Activated naive CD4-positive, alpha-beta T cell treated with anti-CD3 and anti-CD28 coated beads, Interleukin-2, amount 50 U/mL, for 72 hours (primary cell): ENCODE measurements around the gene MAPKBP1. TPM values are rescaled to one million over a fixed set of nuclear protein-coding genes. Genes with fewer than 3 reads are reported as not detected.

Experiments
- ATAC-seq, 2 donors: fragments of 150-1000 bp; cut with Tn5 transposase; 2 replicates each; pipeline ENCODE4 v1.10.0; 2021; ENCODE audit warnings: mild to moderate bottlenecking in 2 of 2, moderate library complexity in 2 of 2
- DNase-seq, 2 donors: peaks; one replicate each; pipeline ENCODE4 v3.0.0; 2021 to 2022; ENCODE audit warnings: low spot score in 2 of 2
- H3K27ac Mint-ChIP-seq, 2 donors: one replicate each; pipeline ENCODE4 v1.8.0; 2022; ENCODE audit warnings: mild to moderate bottlenecking in 2 of 2, mixed read lengths in 2 of 2
- H3K36me3 Mint-ChIP-seq, 2 donors: one replicate each; pipeline ENCODE4 v1.8.0; 2022; ENCODE audit warnings: mixed read lengths in 2 of 2
- H3K9me3 Mint-ChIP-seq, 2 donors: one replicate each; pipeline ENCODE4 v1.8.0; 2022; ENCODE audit warnings: mixed read lengths in 2 of 2
- total RNA-seq, 2 donors: library from RNA; stranded (reverse); gene quantifications; one replicate each; pipeline ENCODE4 v1.2.3, GENCODE V29; 2022

The MAPKBP1 gene
- total RNA-seq, 2 donors from 2014 or later: 31.0 to 31.3 TPM

DNA sequence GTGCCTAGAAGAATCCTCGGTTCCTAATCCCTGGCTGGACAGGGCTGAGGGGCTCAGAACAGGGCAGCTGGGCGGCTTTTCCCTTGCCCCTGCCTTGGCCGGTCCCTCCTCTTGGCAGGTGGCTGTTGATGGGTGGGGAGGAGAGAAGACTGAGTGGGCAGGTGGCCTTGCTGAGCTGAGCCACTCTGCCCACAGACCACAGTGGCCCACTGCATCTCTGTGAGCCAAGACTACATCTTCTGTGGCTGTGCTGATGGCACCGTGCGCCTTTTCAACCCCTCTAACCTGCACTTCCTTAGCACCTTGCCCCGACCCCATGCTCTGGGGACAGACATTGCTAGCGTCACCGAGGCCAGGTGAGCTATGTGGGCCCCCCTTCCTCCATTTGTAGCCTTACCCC, 39.1 kb downstream of the MAPKBP1 start:
- no peak for ATAC-seq
- Mint-ChIP-seq H3K9me3 (no peaks in the 10 kb centered on the region), H3K36me3 (no peaks in the 10 kb centered on the region), H3K27ac (peak overlapping the region in 1 of 2 donors; percentile 19)
- no peak for DNase-seq

DNA sequence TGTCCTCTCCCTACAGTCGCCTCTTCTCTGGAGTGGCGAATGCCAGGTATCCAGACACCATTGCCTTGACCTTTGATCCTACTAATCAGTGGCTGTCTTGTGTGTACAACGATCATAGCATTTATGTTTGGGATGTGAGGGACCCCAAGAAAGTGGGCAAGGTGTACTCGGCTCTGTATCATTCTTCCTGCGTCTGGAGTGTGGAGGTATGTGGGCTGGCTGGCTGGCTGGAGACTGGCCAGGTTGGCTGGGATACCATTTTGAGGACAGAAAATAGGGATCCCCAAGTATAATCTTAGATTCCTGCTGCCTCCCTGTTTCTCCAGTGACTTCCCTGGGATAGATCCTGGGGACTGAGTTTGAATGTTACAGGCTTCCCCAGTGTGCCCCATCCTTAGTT, 40.2 kb downstream of the MAPKBP1 start:
- Mint-ChIP-seq H3K9me3 (no peaks in the 10 kb centered on the region), H3K36me3 (no peaks in the 10 kb centered on the region), H3K27ac (peak overlapping the region in 1 of 2 donors; percentile 25)
- DNase-seq (no peak), ATAC-seq (no peak)

DNA sequence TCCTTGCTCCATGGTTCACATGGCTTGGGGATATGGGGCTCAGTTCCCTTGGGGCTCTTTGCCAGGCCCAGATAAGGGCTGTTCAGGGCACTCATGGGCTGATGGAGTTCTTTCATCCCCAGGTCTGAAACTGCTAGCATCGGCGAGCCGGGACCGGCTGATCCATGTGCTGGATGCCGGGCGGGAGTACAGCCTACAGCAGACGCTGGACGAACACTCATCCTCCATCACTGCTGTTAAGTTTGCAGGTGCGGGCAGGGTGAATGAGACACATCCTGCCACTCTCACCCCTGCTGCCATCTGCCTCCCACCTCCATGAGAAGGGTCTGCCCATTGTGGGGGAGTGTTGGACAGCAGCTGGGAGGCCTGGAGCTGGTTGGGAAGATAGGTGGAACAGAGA, 42.5 kb downstream of the MAPKBP1 start:
- no peak for ATAC-seq
- H3K36me3 Mint-ChIP-seq: no peaks in the 10 kb centered on the region
- peak overlapping the region in 1 of 2 donors; percentile 32 for H3K27ac Mint-ChIP-seq
- H3K9me3 Mint-ChIP-seq: no peaks in the 10 kb centered on the region
- no peak for DNase-seq

DNA sequence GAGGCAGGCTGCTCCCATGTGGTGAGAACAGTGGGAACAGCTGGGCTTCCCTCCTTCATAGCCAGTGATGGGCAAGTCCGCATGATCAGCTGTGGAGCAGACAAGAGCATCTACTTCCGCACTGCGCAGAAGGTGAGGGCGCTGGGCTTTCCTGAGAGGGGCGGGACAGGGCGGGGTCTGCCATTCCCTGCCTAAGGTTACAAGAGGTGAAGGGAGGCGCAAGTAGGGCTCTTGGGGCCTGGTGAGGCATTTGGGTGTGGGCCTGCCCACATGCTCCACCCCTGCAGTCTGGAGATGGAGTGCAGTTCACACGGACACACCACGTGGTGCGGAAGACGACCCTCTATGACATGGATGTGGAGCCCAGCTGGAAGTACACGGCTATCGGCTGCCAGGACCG, 43.0 kb downstream of the MAPKBP1 start:
- no peaks in the 10 kb centered on the region for H3K9me3 Mint-ChIP-seq
- H3K36me3 Mint-ChIP-seq: no peaks in the 10 kb centered on the region
- DNase-seq (no peak), ATAC-seq (no peak)
- no peak overlapping the region for H3K27ac Mint-ChIP-seq

DNA sequence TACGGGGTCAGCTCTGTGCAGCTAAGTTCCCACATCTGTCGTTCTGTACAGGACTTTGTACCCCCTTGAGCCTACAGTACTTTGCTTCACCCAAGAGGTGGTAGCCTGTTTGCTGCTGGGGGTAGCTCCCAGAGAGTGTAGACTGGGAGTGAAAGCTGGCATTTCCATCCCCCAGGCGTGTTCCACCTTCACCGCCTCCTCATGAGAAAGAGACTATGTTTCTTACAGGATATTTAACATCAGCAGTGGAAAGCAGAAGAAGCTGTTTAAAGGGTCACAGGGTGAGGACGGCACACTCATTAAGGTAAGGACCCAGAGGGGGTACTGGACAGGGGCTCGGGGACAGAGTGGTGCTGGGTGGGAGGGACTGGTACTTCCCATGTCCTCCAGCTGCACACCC, 43.5 kb downstream of the MAPKBP1 start:
- Mint-ChIP-seq H3K9me3 (no peaks in the 10 kb centered on the region), H3K36me3 (no peaks in the 10 kb centered on the region), H3K27ac (peak overlapping the region in 1 of 2 donors; percentile 63)
- no peak for DNase-seq
- no peak for ATAC-seq

DNA sequence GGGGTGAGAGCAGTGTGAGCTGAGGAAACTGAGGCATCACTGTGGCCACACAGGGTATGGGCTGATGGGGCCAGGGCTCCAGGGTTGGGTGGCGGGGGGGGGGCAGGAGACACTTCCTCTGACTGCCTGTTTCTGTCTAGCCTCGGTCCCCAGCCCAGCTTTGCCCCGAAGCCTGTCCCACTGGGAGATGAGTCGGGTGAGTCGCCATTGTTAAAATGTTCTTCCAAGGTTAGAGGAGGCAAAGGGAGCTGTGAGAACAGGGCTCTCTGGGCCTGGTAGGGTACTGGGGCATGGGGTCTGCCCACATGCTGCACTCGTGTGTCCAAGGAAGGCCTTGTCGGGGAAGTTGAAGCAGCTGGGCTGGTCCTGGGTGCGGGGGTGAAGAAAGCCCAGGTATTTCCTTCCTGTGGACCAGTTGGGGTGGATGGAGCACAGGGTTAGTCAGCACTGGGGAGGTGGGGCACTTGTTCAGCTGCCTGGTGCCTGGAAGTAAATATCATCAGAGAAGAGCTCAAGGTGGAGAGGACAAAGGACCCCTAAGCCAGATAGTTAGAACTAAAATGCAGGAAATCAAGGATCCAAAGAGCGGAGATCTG, 45.3 kb downstream of the MAPKBP1 start:
- Mint-ChIP-seq H3K36me3 (no peaks in the 10 kb centered on the region), H3K27ac (peak overlapping the region; percentile 18 to 58), H3K9me3 (no peaks in the 10 kb centered on the region)
- ATAC-seq (no peak), DNase-seq (no peak)

DNA sequence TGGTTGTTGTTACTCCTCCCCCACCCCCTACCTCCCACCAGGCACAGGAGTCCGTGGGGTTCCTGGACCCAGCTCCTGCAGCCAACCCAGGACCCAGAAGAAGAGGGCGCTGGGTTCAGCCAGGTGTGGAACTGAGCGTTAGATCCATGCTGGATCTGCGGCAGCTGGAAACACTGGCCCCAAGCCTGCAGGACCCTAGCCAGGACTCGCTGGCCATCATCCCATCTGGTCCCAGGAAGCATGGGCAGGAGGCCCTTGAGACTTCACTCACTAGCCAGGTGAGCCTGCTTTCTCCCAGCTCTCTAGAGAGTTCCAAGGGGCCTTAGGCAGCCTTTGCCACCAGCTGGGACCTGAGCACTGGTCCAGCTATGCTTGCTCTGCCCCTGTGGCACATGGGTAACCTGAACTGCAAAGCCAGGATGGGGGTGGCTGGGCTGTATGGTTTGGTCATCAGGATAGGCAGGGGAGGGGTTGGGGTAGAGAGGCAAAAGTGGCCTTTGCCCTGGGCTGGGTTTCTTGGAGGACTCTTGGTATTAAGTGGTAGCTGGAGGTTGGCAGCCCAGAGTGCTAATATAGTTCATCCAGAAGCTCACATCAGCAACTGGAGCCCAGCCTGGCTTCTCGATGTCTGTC, 46.6 kb downstream of the MAPKBP1 start:
- DNase-seq: no peak
- no peaks in the 10 kb centered on the region for H3K9me3 Mint-ChIP-seq
- ATAC-seq: no peak
- no peak overlapping the region for H3K27ac Mint-ChIP-seq
- no peaks in the 10 kb centered on the region for H3K36me3 Mint-ChIP-seq

DNA sequence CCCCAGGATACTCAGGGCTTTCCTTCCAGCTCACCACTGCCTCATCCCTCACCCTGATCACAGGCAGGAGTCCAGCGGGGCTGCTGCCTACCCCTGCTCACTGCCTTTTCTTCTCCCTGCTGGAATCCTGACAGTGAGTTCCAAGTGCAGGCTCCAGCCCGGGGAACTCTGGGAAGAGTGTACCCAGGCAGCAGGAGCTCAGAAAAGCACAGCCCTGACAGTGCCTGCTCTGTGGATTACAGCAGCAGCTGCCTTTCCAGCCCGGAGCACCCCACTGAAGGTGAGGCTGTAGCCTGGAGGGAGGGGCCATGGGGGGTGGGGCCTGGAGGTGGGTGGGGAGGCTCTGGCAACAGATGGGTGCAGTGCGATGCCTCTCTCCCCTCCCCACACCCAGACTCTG, 47.5 kb downstream of the MAPKBP1 start:
- H3K36me3 Mint-ChIP-seq: no peaks in the 10 kb centered on the region
- no peaks in the 10 kb centered on the region for H3K9me3 Mint-ChIP-seq

DNA sequence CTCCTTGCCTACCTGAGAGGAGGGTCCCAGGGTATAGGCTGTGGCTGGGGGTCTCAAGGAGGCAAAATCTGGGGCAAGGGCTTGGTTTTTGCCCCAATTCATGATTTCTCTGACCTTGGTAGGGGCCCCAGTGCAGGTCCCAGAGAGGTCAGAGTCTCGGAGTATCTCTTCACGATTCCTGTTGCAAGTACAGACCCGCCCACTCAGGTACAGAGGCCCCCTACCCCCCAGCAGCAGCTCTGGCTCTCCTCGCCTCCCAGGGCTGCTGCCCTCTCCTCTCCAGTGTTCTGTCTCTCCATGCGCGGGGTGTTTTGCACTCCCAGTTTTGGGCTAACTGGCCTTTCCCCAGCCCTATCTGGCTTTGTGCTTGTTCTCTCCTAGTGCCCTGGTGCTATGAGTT, 48.2 kb downstream of the MAPKBP1 start:
- peak overlapping the region in 1 of 2 donors; percentile 22 for H3K27ac Mint-ChIP-seq
- DNase-seq (no peak), ATAC-seq (no peak)
- H3K36me3 Mint-ChIP-seq: no peaks in the 10 kb centered on the region
- no peaks in the 10 kb centered on the region for H3K9me3 Mint-ChIP-seq

More for the DNA sequence above, 47.5 kb downstream of the MAPKBP1 start:
- DNase-seq (no peak), ATAC-seq (no peak)
- H3K27ac Mint-ChIP-seq: peak overlapping the region in 1 of 2 donors; percentile 72

DNA sequence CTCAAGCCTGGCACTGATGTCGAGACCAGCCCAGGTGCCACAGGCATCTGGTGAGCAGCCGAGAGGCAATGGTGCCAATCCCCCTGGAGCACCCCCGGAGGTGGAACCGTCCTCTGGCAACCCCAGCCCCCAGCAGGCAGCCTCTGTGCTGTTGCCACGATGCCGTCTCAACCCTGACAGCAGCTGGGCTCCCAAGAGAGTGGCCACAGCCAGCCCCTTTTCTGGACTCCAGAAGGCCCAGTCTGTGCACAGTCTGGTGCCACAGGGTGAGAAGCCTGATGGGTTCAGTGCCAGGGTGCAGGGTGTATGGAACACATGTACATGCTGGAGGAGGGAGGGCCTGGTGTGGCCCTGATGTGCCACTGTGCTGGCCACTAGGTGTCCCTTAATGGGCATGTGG, 48.7 kb downstream of the MAPKBP1 start:
- peak overlapping the region in 1 of 2 donors; percentile 22 for H3K27ac Mint-ChIP-seq
- H3K36me3 Mint-ChIP-seq: no peaks in the 10 kb centered on the region
- H3K9me3 Mint-ChIP-seq: no peaks in the 10 kb centered on the region
- DNase-seq (no peak), ATAC-seq (no peak)

DNA sequence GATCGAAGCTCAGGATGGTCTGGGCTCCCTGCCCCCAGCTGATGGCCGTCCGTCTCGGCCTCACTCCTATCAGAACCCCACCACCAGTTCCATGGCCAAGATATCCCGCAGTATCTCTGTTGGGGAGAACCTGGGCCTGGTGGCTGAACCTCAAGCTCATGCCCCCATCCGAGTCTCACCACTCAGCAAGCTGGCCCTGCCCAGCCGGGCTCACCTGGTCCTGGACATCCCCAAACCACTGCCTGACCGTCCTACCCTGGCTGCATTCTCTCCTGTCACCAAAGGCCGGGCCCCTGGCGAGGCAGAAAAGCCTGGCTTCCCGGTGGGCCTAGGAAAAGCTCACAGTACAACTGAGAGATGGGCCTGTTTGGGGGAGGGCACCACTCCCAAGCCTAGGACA, 49.2 kb downstream of the MAPKBP1 start:
- H3K36me3 Mint-ChIP-seq: peaks cover 0 to 3% of the 10 kb centered on the region in 2 donors
- no peaks in the 10 kb centered on the region for H3K9me3 Mint-ChIP-seq
- H3K27ac Mint-ChIP-seq: no peak overlapping the region
- no peak for ATAC-seq
- DNase-seq: no peak

DNA sequence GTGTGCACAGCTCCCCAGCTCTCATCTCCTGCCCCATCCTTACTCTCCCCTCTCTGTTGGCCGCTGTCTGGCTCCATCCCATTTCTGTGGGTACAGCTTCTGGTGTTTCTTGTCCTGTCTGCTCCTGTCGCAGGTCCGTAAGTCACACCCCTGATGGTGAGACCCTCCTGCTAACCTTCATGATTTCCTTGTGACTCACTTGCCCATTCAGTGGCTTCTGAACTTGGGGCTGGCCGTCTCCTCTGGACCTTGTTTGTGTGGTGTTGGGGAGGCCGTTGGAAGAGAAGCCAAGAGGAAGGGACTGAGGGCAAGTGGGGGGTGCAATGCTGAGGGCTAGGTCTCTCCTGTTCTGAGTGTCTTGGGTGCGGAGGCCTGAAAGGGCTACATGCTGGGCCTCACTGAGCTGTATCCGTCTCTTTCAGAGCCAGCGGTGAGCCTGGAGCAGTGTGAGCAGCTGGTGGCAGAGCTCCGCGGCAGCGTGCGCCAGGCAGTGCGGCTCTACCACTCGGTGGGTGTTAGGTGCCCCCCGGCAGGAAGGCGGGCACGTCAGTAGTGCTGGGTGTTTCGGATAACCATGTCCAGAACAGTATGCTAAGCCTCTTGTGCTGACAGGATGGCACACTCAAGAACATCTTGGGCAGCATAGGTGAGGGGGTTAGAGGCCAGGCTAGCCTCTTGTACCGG, 49.9 kb downstream of the MAPKBP1 start:
- DNase-seq (no peak), ATAC-seq (no peak)
- H3K27ac Mint-ChIP-seq: no peak overlapping the region
- peaks cover 0 to 9% of the 10 kb centered on the region in 2 donors for H3K36me3 Mint-ChIP-seq
- no peaks in the 10 kb centered on the region for H3K9me3 Mint-ChIP-seq

DNA sequence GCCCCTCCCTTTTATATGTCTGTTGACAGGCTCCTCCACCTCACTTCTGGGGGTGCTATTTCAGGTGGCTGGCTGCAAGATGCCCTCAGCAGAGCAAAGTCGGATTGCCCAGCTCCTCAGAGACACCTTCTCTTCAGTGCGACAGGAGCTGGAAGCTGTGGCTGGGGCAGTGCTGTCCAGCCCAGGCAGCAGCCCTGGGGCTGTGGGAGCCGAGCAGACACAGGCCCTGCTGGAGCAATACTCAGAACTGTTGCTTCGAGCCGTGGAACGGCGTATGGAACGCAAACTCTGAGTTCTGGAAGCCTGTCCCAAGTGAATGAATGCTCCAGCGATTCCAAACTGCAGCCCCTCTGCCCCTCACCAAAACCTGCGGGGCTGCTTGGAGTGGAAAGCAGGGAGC, 50.9 kb downstream of the MAPKBP1 start:
- DNase-seq (no peak), ATAC-seq (no peak)
- Mint-ChIP-seq H3K27ac (no peak overlapping the region), H3K9me3 (no peaks in the 10 kb centered on the region), H3K36me3 (peaks cover 0 to 9% of the 10 kb centered on the region in 2 donors)

DNA sequence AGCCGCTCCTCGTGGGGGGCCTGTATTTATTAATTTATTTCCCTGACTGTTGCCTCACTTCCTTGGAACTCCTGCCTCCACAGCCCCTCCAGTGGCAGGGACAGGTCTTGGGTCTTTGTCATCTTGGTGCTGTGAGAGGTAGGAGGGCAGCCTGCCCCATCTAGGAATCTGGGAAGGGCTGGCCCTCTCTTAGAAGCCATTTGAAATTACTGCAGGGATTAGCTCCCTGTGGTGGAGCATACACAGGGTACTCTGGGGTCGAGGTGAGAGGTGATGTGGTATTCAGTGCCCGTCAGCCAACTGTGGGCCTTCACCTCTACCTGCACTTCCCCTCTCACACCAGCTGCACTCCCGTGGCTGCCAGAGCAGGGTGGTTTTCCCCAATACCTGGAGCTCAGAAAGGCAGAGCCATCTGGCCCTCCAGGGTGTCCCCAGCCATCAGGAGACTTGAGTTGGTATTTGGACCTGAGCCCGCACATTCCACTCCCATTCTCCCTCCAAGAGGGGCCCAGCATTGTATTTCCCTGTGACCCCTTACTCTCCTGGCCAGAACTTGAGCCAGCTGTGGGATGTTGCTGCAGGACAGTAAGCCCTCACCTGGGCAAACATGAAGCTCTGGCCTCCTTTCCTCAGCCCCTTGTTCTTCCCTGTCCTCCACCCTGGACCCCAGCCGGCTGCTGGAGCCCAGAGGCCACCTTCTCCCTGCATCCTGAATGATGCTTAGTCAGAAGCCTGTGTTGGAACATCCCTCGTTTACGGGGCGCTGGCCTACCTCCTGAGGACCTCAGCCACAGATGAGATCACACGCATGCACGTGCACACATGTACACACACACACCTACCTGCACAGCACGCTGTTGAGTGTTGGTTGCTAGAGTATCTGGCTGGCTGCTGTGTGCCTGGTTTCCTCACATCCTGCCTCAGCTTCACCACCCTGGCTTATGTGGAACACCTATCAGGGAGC, 51.6 kb downstream of the MAPKBP1 start:
- ATAC-seq: no peak
- DNase-seq: no peak
- Mint-ChIP-seq H3K9me3 (no peaks in the 10 kb centered on the region), H3K27ac (no peak overlapping the region), H3K36me3 (peaks cover 0 to 9% of the 10 kb centered on the region in 2 donors)

DNA sequence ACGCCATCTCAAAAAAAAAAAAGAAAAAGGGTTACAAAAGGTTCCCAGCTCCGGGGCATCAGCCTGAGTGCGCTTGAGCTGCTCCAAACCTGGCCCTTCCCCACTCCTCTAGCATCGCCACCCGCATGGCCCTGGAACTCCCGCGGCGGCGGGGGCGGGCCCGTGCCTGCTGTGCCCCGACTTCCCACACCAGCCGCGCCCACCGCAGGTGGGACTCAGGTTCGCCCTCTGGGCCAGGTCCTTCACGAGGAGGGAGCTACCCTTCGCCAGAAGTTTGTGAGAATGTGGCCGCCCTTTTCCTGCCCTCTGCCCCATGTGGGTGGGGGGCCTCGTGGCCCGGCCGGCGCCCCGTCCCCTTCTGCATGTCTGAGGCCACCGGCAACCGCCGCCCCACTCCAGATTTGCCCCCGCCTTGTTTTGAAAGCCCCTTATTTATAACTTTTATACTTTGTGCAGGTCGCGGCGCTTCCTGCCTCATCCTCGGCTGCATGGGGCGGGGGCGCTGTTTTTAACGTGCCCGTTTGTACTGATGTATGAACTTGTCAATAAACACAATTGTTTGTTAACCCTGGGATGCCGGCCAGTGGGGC, 53.1 kb downstream of the MAPKBP1 start:
- H3K36me3 Mint-ChIP-seq: peaks cover 0 to 9% of the 10 kb centered on the region in 2 donors
- DNase-seq: no peak
- no peaks in the 10 kb centered on the region for H3K9me3 Mint-ChIP-seq
- H3K27ac Mint-ChIP-seq: peak overlapping the region; percentile 72 to 92
- ATAC-seq: peak; percentile 4 to 14
